HK-2 (cell line): ENCODE results near the gene CANT1.
"Not testable (repeated sequence)": the region's sequence is repeated elsewhere in the genome, so short reads cannot be mapped to it uniquely, and the experiment has no call there.

ENCODE experiments used
- DNase-seq: peaks from one replicate; pipeline ENCODE4 v3.0.0-alpha.2; 2018; ENCODE audit not compliant: unreplicated experiment

CANT1 gene

DNA sequence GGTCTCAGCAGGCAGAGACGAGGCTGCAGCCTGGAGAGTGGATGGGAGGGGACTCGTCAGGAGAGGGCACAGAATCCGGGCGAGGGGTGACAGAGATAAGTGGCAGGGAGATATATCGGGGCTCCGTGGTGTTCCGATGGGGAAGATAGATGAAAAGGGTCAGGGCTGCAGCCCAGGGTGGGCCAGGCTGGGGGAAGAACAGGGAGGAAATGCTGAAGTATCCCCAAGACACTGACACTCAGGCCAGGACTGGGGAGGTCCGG is 32.0 kb downstream of the CANT1 start:
- DNase-seq: no peak

GRCh38 chr17:78976907-78977680 is 32.5 kb downstream of the CANT1 start:
- no peak for DNase-seq

- peak; percentile 34 for DNase-seq
These were observed 34.7 kb downstream of the CANT1 start for GRCh38 chr17:78974635-78975591.

DNA sequence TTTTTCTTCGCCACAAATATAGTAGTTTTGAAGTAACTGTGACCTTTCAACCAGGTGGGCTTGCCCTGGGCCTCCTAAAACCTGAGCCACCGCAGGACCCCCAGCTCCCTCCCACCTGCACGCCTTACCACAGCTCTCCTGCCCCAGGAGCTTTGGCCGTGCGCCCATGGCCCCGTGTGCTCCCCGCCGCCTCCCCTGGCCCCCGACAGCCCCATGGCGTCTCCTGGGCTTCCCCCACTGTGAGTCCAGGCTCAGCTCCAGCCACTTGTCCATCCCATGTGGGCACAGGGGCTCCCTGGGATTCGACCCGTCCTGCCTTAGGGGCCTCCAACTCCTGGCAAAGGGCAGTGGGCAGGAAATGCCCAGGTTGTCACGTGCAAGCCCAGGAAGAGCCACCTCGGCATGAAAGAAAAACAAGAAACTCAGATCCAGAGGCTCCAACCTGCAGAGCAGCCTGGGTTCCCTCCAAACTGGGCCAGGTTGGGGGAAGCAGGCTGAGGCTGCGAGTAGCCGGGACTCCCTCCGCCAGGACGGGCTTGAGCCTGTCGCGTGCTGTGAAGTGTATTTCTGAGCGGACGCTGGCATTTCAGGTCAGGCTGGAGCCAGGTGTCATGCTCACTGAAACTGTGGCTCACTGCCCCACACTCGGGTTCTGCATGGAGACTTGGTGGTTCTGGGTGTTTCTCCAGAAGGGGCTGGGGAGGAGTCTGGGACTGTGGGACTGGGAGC is 35.6 kb downstream of the CANT1 start:
- DNase-seq: no peak

- no peak for DNase-seq
These were observed 36.4 kb downstream of the CANT1 start for GRCh38 chr17:78973196-78973595.

GRCh38 chr17:78972507-78973105 is 37.0 kb downstream of the CANT1 start:
- no peak for DNase-seq

DNA sequence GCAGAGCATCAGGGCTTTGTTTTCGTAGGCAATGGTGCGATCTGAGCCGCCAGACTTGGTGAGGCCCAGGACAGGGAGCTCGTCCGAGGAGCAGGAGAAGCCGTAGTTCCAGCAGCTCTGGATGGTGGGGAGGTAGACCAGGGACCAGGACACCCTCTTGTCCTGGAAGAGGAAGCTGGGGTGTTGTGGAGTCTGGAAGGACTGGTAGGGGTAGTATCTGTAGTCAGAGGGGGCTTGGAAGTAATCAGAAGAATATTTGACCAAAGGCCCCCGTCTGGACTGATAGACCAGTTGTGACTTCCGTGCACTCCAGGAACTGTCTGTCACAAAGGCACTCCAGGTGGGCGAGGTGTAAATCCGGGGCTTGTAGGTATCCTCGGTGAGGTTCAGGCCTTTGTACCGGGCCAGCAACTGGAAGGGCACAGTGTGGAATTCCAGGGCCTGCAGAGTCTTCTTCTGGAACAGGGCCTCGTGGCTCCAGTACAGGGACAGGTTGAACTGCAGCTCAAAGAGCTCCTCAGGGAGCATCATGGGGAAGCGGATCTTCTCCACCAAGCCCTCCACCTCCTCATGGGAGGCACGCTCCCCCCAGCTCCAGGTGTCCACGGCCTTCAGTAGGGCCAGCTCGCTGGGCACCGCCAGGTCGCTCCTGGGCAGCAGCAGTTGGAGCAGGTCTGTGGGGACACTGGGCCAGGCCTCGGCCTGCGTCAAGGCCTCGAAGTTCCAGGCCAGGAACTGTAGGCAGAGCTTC is 37.6 kb downstream of the CANT1 start:
- no peak for DNase-seq

- peak; percentile 73 for DNase-seq
These were observed 38.5 kb downstream of the CANT1 start for GRCh38 chr17:78970834-78971755.

DNA sequence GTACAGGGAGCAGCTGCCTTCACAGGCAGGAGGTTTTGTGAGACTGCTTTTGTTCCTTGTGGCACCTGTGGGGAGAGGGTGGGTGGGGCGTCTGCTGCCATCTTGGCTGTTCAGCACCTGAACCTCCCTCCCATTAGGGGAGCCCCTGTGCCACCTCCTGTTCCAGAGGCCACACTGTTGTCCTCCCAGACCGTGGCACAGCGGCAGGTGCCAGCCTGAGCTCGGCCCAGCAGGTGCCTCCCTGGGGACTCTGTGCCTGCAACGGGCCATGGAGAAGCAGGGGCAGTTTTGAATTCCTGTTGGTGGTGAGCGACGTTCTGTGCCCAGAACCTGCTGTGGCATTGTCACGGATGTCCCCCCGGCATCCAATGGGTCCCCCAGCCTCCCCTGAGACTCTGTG is 39.7 kb downstream of the CANT1 start:
- no peak for DNase-seq

DNA sequence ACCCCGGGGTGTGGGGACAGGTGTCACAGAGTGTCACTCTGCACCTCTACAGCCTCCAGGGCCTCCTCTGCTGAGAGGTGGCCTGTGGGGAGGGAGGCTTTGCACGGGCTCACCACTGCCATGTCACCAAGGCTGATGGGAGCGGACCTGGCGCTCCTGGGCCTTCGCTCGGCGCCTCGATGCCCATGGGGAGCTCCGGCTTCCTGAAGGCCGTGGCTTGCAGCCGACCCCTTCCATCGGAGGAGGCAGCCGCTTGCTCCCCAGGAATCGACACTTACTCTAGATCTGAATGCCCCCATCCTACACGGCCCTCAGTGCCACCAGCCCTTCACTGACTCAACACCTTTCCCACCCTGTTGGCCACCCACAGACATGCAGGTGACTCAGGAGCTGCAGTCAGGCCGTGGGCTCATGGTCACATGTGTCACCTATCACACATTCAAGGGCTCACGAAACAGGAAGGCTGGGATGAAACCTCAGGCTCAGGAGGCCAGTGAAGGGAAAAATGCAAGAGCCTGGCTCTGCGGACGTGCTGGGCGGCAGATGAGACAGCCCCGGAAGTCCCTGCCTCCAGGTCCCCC is 41.7 kb downstream of the CANT1 start:
- DNase-seq: peak; percentile 57

DNA sequence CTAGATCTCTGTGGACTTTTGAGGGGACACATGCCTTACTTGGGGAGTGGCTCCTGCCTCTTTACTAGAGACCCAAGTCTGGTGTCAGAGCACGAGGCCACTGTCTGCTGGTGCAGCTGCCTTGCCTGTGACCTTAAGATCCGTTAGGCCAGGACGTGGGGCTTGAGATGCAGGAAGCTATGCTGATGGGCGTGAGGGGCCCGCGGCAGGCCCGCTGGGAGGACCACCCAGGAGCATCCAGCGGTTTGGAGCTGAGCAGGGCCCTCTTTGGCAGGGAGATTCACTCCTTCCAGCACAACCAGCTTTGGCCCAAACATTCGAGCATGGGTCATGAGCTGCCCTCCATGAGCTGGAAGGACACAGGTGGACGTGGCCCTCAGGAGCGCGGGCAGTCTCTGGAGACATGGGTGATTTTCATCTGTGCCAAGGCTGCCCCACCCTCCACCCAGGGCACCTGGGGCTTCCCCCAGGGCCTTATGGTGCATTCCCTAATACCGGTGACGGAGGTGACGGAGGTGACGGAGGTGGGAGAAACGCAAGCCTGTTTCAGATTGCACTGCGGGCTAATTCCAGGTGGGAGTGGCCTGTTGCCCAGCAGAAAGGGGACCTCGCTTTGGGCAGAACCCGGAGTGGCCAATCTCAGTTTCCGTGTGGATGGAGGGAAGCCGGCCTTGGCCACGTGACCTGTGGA is 42.5 kb downstream of the CANT1 start:
- DNase-seq: no peak

DNA sequence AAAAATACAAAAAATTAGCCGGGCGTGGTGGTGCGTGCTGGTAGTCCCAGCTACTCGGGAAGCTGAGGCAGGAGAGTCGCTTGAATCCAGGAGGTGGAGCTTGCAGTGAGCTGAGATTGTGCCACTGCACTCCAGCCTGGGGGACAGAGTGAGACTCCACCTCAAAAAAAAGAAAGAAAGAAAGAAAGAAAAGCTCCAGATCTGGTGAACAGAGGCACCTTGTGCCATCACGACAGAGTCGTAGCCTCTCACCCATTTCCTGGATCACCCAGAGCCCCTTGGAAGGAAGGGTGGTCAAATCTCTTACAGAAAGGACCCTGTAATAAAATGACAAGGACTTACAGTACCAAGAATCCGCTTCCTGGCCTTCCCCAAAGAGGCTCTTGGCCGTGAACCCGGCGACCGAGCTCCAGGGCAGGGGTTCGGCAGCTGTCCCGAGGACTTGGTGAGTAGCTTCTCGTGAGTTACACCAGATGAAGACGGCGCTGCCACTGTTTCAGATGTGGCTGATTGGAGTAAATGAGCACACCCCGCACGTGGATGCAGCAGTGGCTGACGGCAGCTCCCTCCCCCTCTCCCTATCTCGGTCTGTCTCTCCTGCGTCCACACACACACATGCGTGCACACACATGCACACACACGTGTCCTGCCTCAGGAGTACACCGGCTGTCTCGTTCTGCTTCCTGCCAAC is 43.3 kb downstream of the CANT1 start:
- DNase-seq: no peak

DNA sequence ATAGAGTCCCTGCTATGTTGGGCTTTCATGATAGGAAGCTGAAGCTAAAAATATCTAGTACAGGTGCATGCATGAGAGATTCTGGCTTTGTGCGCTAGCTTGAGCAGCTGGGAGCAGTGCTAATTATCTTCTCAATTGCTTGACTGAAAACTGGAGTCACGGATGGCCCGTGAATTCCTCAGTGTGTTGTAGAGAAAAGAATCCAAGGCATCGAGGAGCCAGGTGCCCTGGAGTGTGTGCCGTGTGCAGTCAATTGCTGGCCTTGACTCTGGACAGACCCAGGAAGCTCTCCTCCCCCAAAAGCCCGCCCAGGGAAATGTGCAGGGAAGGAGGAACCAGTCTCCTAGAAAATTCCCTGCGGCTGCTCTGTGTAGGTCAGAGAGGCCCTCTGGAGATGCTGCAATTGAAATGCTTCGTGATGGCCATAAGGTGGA is 44.1 kb downstream of the CANT1 start:
- no peak for DNase-seq

GRCh38 chr17:78963378-78963777 is 46.2 kb downstream of the CANT1 start:
- no peak for DNase-seq

- not testable (repeated sequence) for DNase-seq
These were observed 46.6 kb downstream of the CANT1 start for GRCh38 chr17:78962984-78963348.

DNA sequence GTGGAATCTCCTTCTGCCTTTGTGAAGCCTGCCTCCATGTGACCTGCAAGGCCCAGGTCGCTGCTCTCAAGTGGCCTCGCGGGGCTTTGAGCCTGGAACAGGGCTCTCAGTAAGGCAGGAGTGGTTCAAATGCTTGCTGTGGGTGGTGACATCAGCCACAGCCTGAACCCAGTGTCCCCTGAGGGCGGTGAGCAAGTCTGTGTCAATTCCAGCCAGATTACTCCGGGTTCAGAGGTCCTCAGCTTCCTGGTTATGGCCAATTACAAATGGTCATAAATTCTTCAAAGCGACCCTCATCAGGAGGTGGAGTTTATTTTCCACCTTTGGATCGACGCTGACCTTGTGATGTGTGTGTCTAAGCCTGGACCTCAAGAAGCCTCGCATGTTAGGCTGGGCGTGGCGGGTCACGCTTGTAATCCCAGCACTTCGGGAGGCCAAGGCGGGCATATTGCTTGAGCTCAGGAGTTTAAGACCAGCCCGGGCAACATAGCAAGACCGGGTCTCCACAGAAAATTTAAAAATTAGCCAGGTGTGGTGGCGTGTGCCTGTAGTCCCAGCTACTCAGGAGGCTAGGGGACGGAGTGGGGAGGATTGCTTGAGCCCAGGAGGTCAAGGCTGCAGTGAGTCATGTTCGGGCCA is 47.1 kb downstream of the CANT1 start:
- no peak for DNase-seq

GRCh38 chr17:78961571-78961970 is 48.0 kb downstream of the CANT1 start:
- DNase-seq: no peak

DNA sequence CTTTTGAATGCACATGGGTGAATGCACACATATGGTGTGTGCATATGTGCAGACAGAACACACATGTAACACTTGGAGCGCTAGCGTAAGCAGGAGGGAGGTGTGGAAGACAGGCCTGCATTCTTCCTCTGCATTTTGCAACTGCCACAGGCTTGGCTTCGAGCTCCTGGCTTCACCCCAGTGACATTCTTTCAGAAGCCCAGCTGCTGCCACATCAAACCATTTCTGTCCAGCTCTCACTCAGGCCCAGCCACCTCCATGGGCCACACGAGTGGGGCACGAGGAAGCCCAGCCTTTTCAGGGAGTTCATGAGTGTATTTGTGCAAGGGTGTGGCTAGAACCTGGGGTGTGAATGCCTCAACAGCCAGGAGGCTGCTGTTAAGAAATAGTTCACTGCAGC is 48.6 kb downstream of the CANT1 start:
- no peak for DNase-seq
